ENCODE data around the gene SEC11C. TPM values are rescaled to one million over a fixed set of nuclear protein-coding genes. Genes with fewer than 3 reads are reported as not detected.

Gene SEC11C
- total and polyA plus RNA-seq, 2 of the 13 experiments (the other 11 are each of a cell fraction or from before 2014, with no cell fraction given), result 71.9 to 297 TPM

DNA sequence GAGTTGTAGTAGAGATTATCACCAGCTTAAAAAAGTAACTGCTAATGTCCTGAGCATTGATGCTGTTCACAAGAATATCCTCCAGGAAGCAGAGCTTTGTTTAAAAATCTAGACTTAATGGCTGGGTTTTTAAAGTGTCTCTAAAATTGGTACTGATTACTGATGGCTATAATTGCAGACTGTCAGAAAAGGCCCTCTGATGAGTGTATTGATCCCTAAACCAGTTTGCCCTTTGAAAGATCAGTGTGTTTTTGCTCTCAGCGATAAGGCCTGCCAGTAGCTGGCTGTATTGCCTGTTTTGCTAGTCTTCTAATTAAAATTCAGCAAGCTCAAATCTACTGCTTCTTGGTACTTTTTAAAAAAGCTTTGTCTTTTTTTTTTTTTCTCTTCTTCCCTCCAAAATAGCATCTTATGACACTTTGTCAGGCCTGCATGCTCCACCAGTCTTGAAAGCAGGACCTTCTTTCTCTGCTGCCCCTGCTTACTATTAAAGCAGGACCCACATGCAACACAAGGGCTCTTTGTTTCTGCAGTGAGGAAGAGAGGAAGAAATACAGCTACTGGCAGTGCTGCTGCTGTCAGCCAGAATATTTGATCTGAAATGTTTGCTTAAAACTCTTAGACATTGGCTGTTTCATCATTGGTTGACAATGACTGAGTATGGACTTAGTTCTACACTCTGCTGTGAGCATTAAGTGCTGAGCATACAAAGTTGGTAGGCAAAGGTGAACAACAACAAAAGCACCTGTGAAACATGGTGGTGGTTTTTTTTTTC is 1.8 kb downstream of the SEC11C start (continued):
- TF ChIP-seq, protein P1, sequence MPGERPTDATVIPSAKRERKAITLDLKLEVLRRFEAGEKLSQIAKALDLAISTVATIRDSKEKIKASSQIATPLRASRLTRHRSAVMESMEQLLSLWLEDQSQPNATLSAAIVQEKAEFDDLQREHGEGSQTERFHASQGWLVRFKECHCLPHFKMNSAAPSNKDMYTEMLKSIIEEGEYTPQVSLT (CRISPR knock-in tag; IDR thresholded peaks at IDR 0.05; ENCODE audit: borderline replicate concordance, low read depth), result no peak
- TF ChIP-seq, protein P2, sequence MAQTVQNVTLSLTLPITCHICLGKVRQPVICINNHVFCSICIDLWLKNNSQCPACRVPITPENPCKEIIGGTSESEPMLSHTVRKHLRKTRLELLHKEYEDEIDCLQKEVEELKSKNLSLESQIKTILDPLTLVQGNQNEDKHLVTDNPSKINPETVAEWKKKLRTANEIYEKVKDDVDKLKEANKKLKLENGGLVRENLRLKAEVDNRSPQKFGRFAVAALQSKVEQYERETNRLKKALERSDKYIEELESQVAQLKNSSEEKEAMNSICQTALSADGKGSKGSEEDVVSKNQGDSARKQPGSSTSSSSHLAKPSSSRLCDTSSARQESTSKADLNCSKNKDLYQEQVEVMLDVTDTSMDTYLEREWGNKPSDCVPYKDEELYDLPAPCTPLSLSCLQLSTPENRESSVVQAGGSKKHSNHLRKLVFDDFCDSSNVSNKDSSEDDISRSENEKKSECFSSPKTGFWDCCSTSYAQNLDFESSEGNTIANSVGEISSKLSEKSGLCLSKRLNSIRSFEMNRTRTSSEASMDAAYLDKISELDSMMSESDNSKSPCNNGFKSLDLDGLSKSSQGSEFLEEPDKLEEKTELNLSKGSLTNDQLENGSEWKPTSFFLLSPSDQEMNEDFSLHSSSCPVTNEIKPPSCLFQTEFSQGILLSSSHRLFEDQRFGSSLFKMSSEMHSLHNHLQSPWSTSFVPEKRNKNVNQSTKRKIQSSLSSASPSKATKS (CRISPR knock-in tag; IDR thresholded peaks at IDR 0.05), result no peak
- TF ChIP-seq, protein P3, sequence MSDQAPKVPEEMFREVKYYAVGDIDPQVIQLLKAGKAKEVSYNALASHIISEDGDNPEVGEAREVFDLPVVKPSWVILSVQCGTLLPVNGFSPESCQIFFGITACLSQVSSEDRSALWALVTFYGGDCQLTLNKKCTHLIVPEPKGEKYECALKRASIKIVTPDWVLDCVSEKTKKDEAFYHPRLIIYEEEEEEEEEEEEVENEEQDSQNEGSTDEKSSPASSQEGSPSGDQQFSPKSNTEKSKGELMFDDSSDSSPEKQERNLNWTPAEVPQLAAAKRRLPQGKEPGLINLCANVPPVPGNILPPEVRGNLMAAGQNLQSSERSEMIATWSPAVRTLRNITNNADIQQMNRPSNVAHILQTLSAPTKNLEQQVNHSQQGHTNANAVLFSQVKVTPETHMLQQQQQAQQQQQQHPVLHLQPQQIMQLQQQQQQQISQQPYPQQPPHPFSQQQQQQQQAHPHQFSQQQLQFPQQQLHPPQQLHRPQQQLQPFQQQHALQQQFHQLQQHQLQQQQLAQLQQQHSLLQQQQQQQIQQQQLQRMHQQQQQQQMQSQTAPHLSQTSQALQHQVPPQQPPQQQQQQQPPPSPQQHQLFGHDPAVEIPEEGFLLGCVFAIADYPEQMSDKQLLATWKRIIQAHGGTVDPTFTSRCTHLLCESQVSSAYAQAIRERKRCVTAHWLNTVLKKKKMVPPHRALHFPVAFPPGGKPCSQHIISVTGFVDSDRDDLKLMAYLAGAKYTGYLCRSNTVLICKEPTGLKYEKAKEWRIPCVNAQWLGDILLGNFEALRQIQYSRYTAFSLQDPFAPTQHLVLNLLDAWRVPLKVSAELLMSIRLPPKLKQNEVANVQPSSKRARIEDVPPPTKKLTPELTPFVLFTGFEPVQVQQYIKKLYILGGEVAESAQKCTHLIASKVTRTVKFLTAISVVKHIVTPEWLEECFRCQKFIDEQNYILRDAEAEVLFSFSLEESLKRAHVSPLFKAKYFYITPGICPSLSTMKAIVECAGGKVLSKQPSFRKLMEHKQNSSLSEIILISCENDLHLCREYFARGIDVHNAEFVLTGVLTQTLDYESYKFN (CRISPR knock-in tag; conservative IDR thresholded peaks at IDR 0.05), result peak; percentile 83
- TF ChIP-seq ZNF772 (CRISPR knock-in tag; IDR thresholded peaks at IDR 0.05) (peak; percentile 69; the same call in 1 of the 2 replicates), FOXK1 (CRISPR knock-in tag; IDR thresholded peaks at IDR 0.05; ENCODE audit: borderline replicate concordance, low read depth) (peak; percentile 67; the same call in 1 of the 2 replicates), SSRP1 (CRISPR knock-in tag; IDR thresholded peaks at IDR 0.05) (0 out of 2 replicates have a peak, but pooled peaks have one; percentile 81), SALL1 (CRISPR knock-in tag; IDR thresholded peaks at IDR 0.05) (peak; percentile 70; the same call in 1 of the 2 replicates), FOXA3 (CRISPR knock-in tag; IDR thresholded peaks at IDR 0.05) (peak; percentile 86), CBX1 (IDR thresholded peaks at IDR 0.05; ENCODE audit: low read depth) (no peak), MAFG (CRISPR knock-in tag; IDR thresholded peaks at IDR 0.05) (0 out of 2 replicates have a peak, but pooled peaks have one; percentile 47)
- TF ChIP-seq, protein P4, sequence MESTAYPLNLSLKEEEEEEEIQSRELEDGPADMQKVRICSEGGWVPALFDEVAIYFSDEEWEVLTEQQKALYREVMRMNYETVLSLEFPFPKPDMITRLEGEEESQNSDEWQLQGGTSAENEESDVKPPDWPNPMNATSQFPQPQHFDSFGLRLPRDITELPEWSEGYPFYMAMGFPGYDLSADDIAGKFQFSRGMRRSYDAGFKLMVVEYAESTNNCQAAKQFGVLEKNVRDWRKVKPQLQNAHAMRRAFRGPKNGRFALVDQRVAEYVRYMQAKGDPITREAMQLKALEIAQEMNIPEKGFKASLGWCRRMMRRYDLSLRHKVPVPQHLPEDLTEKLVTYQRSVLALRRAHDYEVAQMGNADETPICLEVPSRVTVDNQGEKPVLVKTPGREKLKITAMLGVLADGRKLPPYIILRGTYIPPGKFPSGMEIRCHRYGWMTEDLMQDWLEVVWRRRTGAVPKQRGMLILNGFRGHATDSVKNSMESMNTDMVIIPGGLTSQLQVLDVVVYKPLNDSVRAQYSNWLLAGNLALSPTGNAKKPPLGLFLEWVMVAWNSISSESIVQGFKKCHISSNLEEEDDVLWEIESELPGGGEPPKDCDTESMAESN (CRISPR knock-in tag; conservative IDR thresholded peaks at IDR 0.05), result peak; percentile 66; the same call in 1 of the 2 replicates
- TF ChIP-seq, protein P5, sequence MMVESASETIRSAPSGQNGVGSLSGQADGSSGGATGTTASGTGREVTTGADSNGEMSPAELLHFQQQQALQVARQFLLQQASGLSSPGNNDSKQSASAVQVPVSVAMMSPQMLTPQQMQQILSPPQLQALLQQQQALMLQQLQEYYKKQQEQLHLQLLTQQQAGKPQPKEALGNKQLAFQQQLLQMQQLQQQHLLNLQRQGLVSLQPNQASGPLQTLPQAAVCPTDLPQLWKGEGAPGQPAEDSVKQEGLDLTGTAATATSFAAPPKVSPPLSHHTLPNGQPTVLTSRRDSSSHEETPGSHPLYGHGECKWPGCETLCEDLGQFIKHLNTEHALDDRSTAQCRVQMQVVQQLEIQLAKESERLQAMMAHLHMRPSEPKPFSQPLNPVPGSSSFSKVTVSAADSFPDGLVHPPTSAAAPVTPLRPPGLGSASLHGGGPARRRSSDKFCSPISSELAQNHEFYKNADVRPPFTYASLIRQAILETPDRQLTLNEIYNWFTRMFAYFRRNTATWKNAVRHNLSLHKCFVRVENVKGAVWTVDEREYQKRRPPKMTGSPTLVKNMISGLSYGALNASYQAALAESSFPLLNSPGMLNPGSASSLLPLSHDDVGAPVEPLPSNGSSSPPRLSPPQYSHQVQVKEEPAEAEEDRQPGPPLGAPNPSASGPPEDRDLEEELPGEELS (CRISPR knock-in tag; IDR thresholded peaks at IDR 0.05), result peak; percentile 85
